Mesenchymal stem cell (in vitro differentiated cells and primary cell): ENCODE data around the gene HERC2.
"Not testable (repeated sequence)": the region's sequence is repeated elsewhere in the genome, so short reads cannot be mapped to it uniquely, and the experiment has no call there.

ENCODE experiments used
- DNase-seq: peaks from one replicate; pipeline ENCODE4 v3.0.0-alpha.2; 2013
- H2AFZ ChIP-seq: one replicate; pipeline ENCODE4 v1.6.1; 2013; ENCODE audit warnings: low read depth, mild to moderate bottlenecking, control low read depth, inconsistent platforms, low read length, moderate library complexity
- H2AK5ac ChIP-seq: 2 replicates; pipeline ENCODE4 v1.6.1; 2013; ENCODE audit warnings: low read length, moderate library complexity, mild to moderate bottlenecking, inconsistent platforms; ENCODE audit not compliant: severe bottlenecking
- H2BK120ac ChIP-seq: one replicate; pipeline ENCODE4 v1.6.1; 2013; ENCODE audit warnings: low read depth, mild to moderate bottlenecking, inconsistent platforms, low read length, moderate library complexity
- H2BK12ac ChIP-seq, 2 experiments: one replicate each; pipeline ENCODE4 v1.6.1; 2013; ENCODE audit warnings: inconsistent platforms in 2 of 2, low read length in 2 of 2, mild to moderate bottlenecking in 2 of 2, moderate library complexity in 2 of 2, control low read depth in 1 of 2
- H2BK15ac ChIP-seq: one replicate; pipeline ENCODE4 v1.6.1; 2013; ENCODE audit warnings: mild to moderate bottlenecking, low read depth, inconsistent platforms; ENCODE audit not compliant: poor library complexity, severe bottlenecking
- H2BK5ac ChIP-seq: 2 replicates; pipeline ENCODE4 v1.6.1; 2013; ENCODE audit warnings: low read depth, mild to moderate bottlenecking, low read length, control low read depth, inconsistent platforms; ENCODE audit not compliant: poor library complexity, severe bottlenecking
- H3K14ac ChIP-seq, 2 experiments: one replicate each; pipeline ENCODE4 v1.6.1; 2013; ENCODE audit warnings: inconsistent platforms in 2 of 2, low read length in 2 of 2, control low read depth in 1 of 2, mild to moderate bottlenecking in 1 of 2, moderate library complexity in 1 of 2
- H3K18ac ChIP-seq, 2 experiments: one replicate each; pipeline ENCODE4 v1.6.1; 2013; ENCODE audit warnings: inconsistent platforms in 2 of 2, low read length in 2 of 2, control low read depth in 1 of 2, low read depth in 1 of 2, mild to moderate bottlenecking in 1 of 2
- H3K23ac ChIP-seq, 2 experiments: one replicate each; pipeline ENCODE4 v1.6.1; 2013; ENCODE audit warnings: inconsistent platforms in 2 of 2, low read length in 2 of 2, mild to moderate bottlenecking in 2 of 2, moderate library complexity in 2 of 2, control low read depth in 1 of 2
- H3K27ac ChIP-seq: 2 replicates; pipeline ENCODE4 v1.5.1; 2013; ENCODE audit warnings: mild to moderate bottlenecking, moderate library complexity, low read length, control low read depth, inconsistent platforms; ENCODE audit not compliant: poor library complexity, severe bottlenecking
- H3K27me3 ChIP-seq, 2 experiments: 2 replicates each; pipeline versions ENCODE4 v1.6.1 to v1.7.0; 2013; ENCODE audit warnings: low read length in 2 of 2, mild to moderate bottlenecking in 2 of 2, moderate library complexity in 2 of 2, control low read depth in 1 of 2, inconsistent platforms in 1 of 2; ENCODE audit not compliant: control insufficient read depth in 1 of 2, insufficient read depth in 1 of 2
- H3K36me3 ChIP-seq, 2 experiments: 2 replicates each; pipeline versions ENCODE4 v1.6.1 to v1.7.0; 2013; ENCODE audit warnings: low read length in 2 of 2, control low read depth in 1 of 2, inconsistent platforms in 1 of 2, low read depth in 1 of 2, mild to moderate bottlenecking in 1 of 2; ENCODE audit not compliant: insufficient read depth in 2 of 2, control insufficient read depth in 1 of 2
- H3K4ac ChIP-seq, 2 experiments: one replicate each; pipeline ENCODE4 v1.6.1; 2013; ENCODE audit warnings: inconsistent platforms in 2 of 2, low read length in 2 of 2, mild to moderate bottlenecking in 2 of 2, moderate library complexity in 2 of 2, control low read depth in 1 of 2, low read depth in 1 of 2
- H3K4me1 ChIP-seq: 2 replicates; pipeline ENCODE4 v1.6.1; 2013; ENCODE audit warnings: low read depth, low read length, control low read depth; ENCODE audit not compliant: control insufficient read depth, insufficient read depth
- H3K4me2 ChIP-seq: 2 replicates; pipeline ENCODE4 v1.6.1; 2013; ENCODE audit warnings: low read length, mild to moderate bottlenecking, inconsistent platforms; ENCODE audit not compliant: poor library complexity, severe bottlenecking
- H3K4me3 ChIP-seq, 2 experiments: 2 replicates each; pipeline versions ENCODE4 v1.5.1 to v1.7.0; 2013; ENCODE audit warnings: low read length in 2 of 2, mild to moderate bottlenecking in 2 of 2, control low read depth in 1 of 2, low read depth in 1 of 2; ENCODE audit not compliant: insufficient read depth in 1 of 2
- H3K79me1 ChIP-seq: replicated peaks from 2 replicates; pipeline ENCODE4 v1.6.1; 2013; ENCODE audit warnings: mild to moderate bottlenecking, control low read depth, low read length, inconsistent platforms; ENCODE audit not compliant: poor library complexity, severe bottlenecking
- H3K9ac ChIP-seq: 2 replicates; pipeline ENCODE4 v1.7.0; 2013; ENCODE audit warnings: mild to moderate bottlenecking, low read length, moderate library complexity
- H3K9me3 ChIP-seq: 2 replicates; pipeline ENCODE4 v1.7.0; 2013; ENCODE audit warnings: mild to moderate bottlenecking, low read length; ENCODE audit not compliant: control insufficient read depth
- H4K8ac ChIP-seq: one replicate; pipeline ENCODE4 v1.6.1; 2013; ENCODE audit warnings: inconsistent platforms, mild to moderate bottlenecking, low read length, moderate library complexity
- H4K91ac ChIP-seq: one replicate; pipeline ENCODE4 v1.6.1; 2013; ENCODE audit warnings: mild to moderate bottlenecking, low read length, inconsistent platforms
- WGBS: methylation state at CpG from one replicate; pipeline ENCODE4 v1.1.7; 2013; ENCODE audit warnings: mixed read lengths; 5-methylcytosine and 5-hydroxymethylcytosine counted together

HERC2 gene

DNA sequence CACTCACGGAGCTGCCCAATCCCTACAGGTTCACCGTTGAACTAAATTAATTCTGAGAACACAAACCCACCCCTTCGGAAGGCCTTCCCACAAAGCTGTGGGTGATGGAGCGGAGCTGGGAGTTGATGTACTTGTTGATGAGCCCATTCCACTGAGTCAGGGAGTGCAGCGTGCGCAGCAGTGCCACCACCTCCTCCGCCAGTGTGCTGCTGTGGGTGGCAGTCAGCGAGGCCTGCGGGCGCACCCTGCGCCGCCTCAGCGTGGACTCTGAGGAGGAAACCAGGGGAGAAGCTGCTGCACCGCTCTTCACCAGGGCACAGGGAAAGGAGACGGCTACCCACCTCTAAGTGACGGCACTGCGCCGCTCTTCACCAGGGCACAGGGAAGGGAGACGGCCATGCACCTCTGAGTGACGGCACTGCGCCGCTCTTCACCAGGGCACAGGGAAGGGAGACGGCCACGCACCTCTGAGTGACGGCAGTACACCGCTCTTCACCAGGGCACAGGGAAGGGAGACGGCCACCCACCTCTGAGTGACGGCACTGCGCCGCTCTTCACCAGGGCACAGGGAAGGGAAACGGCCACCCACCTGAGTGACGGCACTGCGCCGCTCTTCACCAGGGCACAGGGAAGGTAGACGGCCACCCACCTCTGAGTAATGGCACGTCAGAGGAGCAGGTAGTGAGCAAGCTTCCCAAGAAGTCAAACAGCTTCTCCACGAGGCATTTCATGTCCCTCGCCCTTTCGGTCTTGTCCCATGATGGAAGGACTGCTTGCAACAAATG is 107.8 kb downstream of the HERC2 start:
- not testable (repeated sequence) for H3K27me3 ChIP-seq, H3K23ac ChIP-seq, H3K4ac ChIP-seq, H3K9me3 ChIP-seq, H3K27ac ChIP-seq, DNase-seq, H3K4me2 ChIP-seq, H4K8ac ChIP-seq, H3K9ac ChIP-seq, H2AK5ac ChIP-seq, H2BK5ac ChIP-seq, H2BK120ac ChIP-seq, H3K18ac ChIP-seq, H2BK15ac ChIP-seq, H3K14ac ChIP-seq, H3K4me1 ChIP-seq, H3K4me3 ChIP-seq, H2BK12ac ChIP-seq, H3K79me1 ChIP-seq, H2AFZ ChIP-seq
- H4K91ac ChIP-seq: peak overlapping the region; percentile 43
- H3K36me3 ChIP-seq: peaks cover 37 to 40% of the 10 kb centered on the region in 2 experiments
- 98% methylated on average over 35 of the region's 39 CpGs for WGBS

- H3K18ac ChIP-seq, H2BK12ac ChIP-seq, H2AFZ ChIP-seq, H3K27me3 ChIP-seq, H3K4me1 ChIP-seq, H3K9me3 ChIP-seq, H3K27ac ChIP-seq, H2AK5ac ChIP-seq, H3K23ac ChIP-seq, H3K4me2 ChIP-seq, H3K4me3 ChIP-seq, H3K14ac ChIP-seq, DNase-seq, H3K79me1 ChIP-seq, H3K9ac ChIP-seq, H4K91ac ChIP-seq, H2BK15ac ChIP-seq, H2BK5ac ChIP-seq, H4K8ac ChIP-seq, H2BK120ac ChIP-seq, H3K4ac ChIP-seq: not testable (repeated sequence)
- WGBS: over 99% methylated on average over 5 of the region's 8 CpGs
- H3K36me3 ChIP-seq: peaks cover 36 to 37% of the 10 kb centered on the region in 2 experiments
Observed at GRCh38 chr15:28213393-28213792, 108.6 kb downstream of the HERC2 start.

DNA sequence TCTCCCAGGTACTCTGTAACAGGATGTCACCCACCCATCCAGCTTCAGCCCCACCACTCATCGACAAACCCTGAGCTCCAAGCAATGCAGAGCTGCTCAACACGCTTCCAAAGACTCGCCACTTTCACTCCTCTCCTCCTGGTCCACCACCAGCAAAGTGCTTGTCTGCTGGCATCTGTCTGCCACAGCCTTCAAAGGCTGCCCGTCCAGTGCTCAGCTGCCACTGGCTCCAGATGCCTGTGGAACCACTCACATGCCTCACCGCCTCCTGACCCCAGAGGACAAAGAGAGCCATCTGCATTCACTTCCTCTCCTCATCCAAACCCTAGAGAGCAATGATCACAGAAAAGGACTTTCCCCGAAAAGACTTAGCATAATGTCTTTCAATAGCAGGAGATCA is 113.4 kb downstream of the HERC2 start:
- no peak overlapping the region for H2BK12ac ChIP-seq
- H3K4me3 ChIP-seq: no peak overlapping the region
- peaks cover 2% of the 10 kb centered on the region for H3K4me1 ChIP-seq
- peaks cover 18 to 19% of the 10 kb centered on the region in 2 experiments for H3K36me3 ChIP-seq
- no peak for DNase-seq
- no peaks in the 10 kb centered on the region for H3K27me3 ChIP-seq
- no peak overlapping the region for H3K4ac ChIP-seq
- no peak overlapping the region for H2BK120ac ChIP-seq
- no peak overlapping the region for H3K9ac ChIP-seq
- no peak overlapping the region for H3K23ac ChIP-seq
- no peak overlapping the region for H2AFZ ChIP-seq
- no peak overlapping the region for H3K27ac ChIP-seq
- no peak overlapping the region for H3K4me2 ChIP-seq
- no peak overlapping the region for H3K14ac ChIP-seq
- WGBS: 96% methylated on average over 5 of the region's 6 CpGs
- H2BK15ac ChIP-seq: no peak overlapping the region
- no peak overlapping the region for H4K91ac ChIP-seq
- H4K8ac ChIP-seq: no peak overlapping the region
- no peaks in the 10 kb centered on the region for H3K79me1 ChIP-seq
- H2AK5ac ChIP-seq: no peak overlapping the region
- H3K9me3 ChIP-seq: no peaks in the 10 kb centered on the region
- H3K18ac ChIP-seq: no peak overlapping the region
- H2BK5ac ChIP-seq: no peak overlapping the region

GRCh38 chr15:28205640-28206039 is 116.3 kb downstream of the HERC2 start:
- H3K14ac ChIP-seq, H3K79me1 ChIP-seq, H2BK15ac ChIP-seq, H2BK5ac ChIP-seq, H3K4ac ChIP-seq, H3K4me3 ChIP-seq, H2AK5ac ChIP-seq, H3K4me2 ChIP-seq, H2BK12ac ChIP-seq, H3K27me3 ChIP-seq, H2BK120ac ChIP-seq, H3K9ac ChIP-seq, H4K8ac ChIP-seq, H4K91ac ChIP-seq, DNase-seq, H2AFZ ChIP-seq, H3K23ac ChIP-seq, H3K27ac ChIP-seq, H3K4me1 ChIP-seq, H3K9me3 ChIP-seq, H3K18ac ChIP-seq: not testable (repeated sequence)
- H3K36me3 ChIP-seq: peaks cover 20 to 25% of the 10 kb centered on the region in 2 experiments
- WGBS: no CpG with 5 or more reads among the region's 10 CpGs
